Parathyroid adenoma (tissue), 2 donors: ENCODE measurements around the gene ST3GAL4.

Source experiments
- H2AFZ ChIP-seq: fragments of 300-600 bp; sonication (generic); one replicate; pipeline ENCODE4 v1.7.0; 2017; ENCODE audit warnings: antibody characterized with exemption, mild to moderate bottlenecking
- H3K27ac ChIP-seq: fragments of 300-600 bp; sonication (generic); one replicate; pipeline ENCODE4 v1.7.0; 2017
- H3K27me3 ChIP-seq: fragments of 300-600 bp; sonication (generic); one replicate; pipeline ENCODE4 v1.7.0; 2017; ENCODE audit warnings: low read length; ENCODE audit not compliant: control insufficient read depth, insufficient read depth
- H3K36me3 ChIP-seq: fragments of 300-600 bp; sonication (generic); one replicate; pipeline ENCODE4 v1.7.0; 2017; ENCODE audit warnings: low read length; ENCODE audit not compliant: control insufficient read depth, insufficient read depth
- H3K4me1 ChIP-seq: fragments of 300-600 bp; sonication (generic); one replicate; pipeline ENCODE4 v1.7.0; 2017; ENCODE audit warnings: control low read depth
- H3K4me2 ChIP-seq: fragments of 300-600 bp; sonication (generic); one replicate; pipeline ENCODE4 v1.7.0; 2017; ENCODE audit warnings: low read length
- H3K4me3 ChIP-seq: fragments of 300-600 bp; sonication (generic); one replicate; pipeline ENCODE4 v1.7.0; 2017; ENCODE audit warnings: low read depth, low read length
- H3K79me2 ChIP-seq: fragments of 300-600 bp; sonication (generic); one replicate; pipeline ENCODE4 v1.7.0; 2017; ENCODE audit warnings: control low read depth
- H3K9ac ChIP-seq: fragments of 300-600 bp; sonication (generic); one replicate; pipeline ENCODE4 v1.7.0; 2017; ENCODE audit warnings: mild to moderate bottlenecking
- H3K9me3 ChIP-seq: fragments of 300-600 bp; sonication (generic); one replicate; pipeline ENCODE4 v1.7.0; 2017; ENCODE audit warnings: low read length; ENCODE audit not compliant: control insufficient read depth
- TF ChIP-seq, protein P1 (sequence below): fragments of 300-600 bp; sonication (generic); IDR thresholded peaks from one replicate; pipeline ENCODE4 v1.7.0; 2017; ENCODE audit warnings: antibody characterized with exemption, mild to moderate bottlenecking
- donor health status: primary hyperparathyroidism.

ST3GAL4 gene

DNA sequence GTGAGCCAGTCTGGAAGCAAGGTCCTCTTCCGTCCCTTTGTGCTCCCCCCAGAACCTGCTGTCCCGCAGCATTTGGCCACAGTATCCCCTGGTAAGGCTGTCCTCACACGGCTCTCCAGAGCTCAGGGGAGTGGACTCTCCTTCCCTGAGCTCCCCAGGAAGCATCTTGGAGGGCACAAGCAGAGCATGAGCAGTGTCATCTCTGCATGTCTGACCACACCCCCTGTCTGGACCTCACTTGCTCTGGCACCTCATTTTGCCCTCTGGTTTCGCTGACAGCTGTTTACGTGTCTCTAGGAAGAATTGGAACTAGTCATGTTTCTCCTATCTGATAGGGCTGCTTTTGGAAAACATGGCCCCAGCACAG, 36.1 kb upstream of the ST3GAL4 start:
- Histone ChIP-seq H3K9ac (no peak overlapping the region), H3K27ac (no peak overlapping the region), H3K4me1 (no peaks in the 10 kb centered on the region), H3K4me2 (no peak overlapping the region), H3K79me2 (no peaks in the 10 kb centered on the region), H2AFZ (no peak overlapping the region), H3K4me3 (no peak overlapping the region), H3K27me3 (no peaks in the 10 kb centered on the region), H3K9me3 (no peaks in the 10 kb centered on the region), H3K36me3 (no peaks in the 10 kb centered on the region)
- TF ChIP-seq, protein P1, sequence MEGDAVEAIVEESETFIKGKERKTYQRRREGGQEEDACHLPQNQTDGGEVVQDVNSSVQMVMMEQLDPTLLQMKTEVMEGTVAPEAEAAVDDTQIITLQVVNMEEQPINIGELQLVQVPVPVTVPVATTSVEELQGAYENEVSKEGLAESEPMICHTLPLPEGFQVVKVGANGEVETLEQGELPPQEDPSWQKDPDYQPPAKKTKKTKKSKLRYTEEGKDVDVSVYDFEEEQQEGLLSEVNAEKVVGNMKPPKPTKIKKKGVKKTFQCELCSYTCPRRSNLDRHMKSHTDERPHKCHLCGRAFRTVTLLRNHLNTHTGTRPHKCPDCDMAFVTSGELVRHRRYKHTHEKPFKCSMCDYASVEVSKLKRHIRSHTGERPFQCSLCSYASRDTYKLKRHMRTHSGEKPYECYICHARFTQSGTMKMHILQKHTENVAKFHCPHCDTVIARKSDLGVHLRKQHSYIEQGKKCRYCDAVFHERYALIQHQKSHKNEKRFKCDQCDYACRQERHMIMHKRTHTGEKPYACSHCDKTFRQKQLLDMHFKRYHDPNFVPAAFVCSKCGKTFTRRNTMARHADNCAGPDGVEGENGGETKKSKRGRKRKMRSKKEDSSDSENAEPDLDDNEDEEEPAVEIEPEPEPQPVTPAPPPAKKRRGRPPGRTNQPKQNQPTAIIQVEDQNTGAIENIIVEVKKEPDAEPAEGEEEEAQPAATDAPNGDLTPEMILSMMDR: no peak

DNA sequence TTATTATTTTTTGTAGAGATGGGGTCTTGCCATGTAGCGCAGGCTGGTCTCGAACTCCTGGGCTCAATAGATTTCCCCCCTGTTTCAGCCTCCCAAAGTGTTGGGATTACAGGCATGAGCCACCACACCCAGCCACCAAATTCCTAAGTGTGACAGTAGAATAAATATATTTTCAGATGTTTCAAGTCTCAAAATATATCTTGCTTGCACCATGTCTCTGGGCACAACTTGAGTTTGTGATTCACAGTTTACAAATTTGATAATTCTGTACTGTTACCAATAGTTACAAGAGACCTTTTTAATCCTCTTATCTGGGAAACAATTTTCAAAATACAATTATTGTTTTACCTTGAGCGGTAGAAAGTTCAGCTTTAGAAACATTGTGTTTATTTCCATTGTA, 32.5 kb upstream of the ST3GAL4 start:
- Histone ChIP-seq H3K9me3 (no peaks in the 10 kb centered on the region), H3K27me3 (no peaks in the 10 kb centered on the region), H3K4me3 (no peak overlapping the region), H3K4me1 (no peaks in the 10 kb centered on the region), H3K4me2 (no peak overlapping the region), H3K27ac (no peak overlapping the region), H2AFZ (no peak overlapping the region), H3K36me3 (no peaks in the 10 kb centered on the region), H3K9ac (no peak overlapping the region), H3K79me2 (no peaks in the 10 kb centered on the region)
- TF ChIP-seq, protein P1: no peak

- Histone ChIP-seq H3K79me2 (no peaks in the 10 kb centered on the region), H3K4me3 (no peak overlapping the region), H3K27ac (no peak overlapping the region), H3K9ac (no peak overlapping the region), H3K27me3 (no peaks in the 10 kb centered on the region), H3K36me3 (no peaks in the 10 kb centered on the region), H3K4me1 (no peaks in the 10 kb centered on the region), H2AFZ (no peak overlapping the region), H3K4me2 (no peak overlapping the region), H3K9me3 (no peaks in the 10 kb centered on the region)
- TF ChIP-seq, protein P1: no peak
These were observed 28.0 kb upstream of the ST3GAL4 start for GRCh38 chr11:126327281-126328000.

GRCh38 chr11:126328001-126328390, 27.5 kb upstream of the ST3GAL4 start:
- H2AFZ ChIP-seq: no peak overlapping the region
- H3K4me3 ChIP-seq: no peak overlapping the region
- no peaks in the 10 kb centered on the region for H3K9me3 ChIP-seq
- H3K4me1 ChIP-seq: no peaks in the 10 kb centered on the region
- H3K27me3 ChIP-seq: no peaks in the 10 kb centered on the region
- no peaks in the 10 kb centered on the region for H3K79me2 ChIP-seq
- H3K36me3 ChIP-seq: no peaks in the 10 kb centered on the region
- H3K27ac ChIP-seq: no peak overlapping the region
- no peak overlapping the region for H3K4me2 ChIP-seq
- no peak overlapping the region for H3K9ac ChIP-seq
- TF ChIP-seq, protein P1: no peak

- Histone ChIP-seq H3K4me1 (no peaks in the 10 kb centered on the region), H3K27me3 (no peaks in the 10 kb centered on the region), H3K36me3 (no peaks in the 10 kb centered on the region), H3K27ac (no peak overlapping the region), H3K4me3 (no peak overlapping the region), H3K79me2 (no peaks in the 10 kb centered on the region), H3K9me3 (no peaks in the 10 kb centered on the region), H3K4me2 (no peak overlapping the region), H3K9ac (no peak overlapping the region), H2AFZ (no peak overlapping the region)
- TF ChIP-seq, protein P1: no peak
These were observed 27.0 kb upstream of the ST3GAL4 start for GRCh38 chr11:126328444-126328843.
